Activated CD4-positive, alpha-beta T cell treated with anti-CD3 and anti-CD28 coated beads, Interleukin-2, amount 50 U/mL, for 1 hour (primary cell): ENCODE measurements around the gene BLVRB.
"Not testable (repeated sequence)": the region's sequence is repeated elsewhere in the genome, so short reads cannot be mapped to it uniquely, and the experiment has no call there.

ENCODE experiments used
- DNase-seq: peaks from one replicate; pipeline ENCODE4 v3.0.0-alpha.2; 2020

Gene BLVRB

DNA sequence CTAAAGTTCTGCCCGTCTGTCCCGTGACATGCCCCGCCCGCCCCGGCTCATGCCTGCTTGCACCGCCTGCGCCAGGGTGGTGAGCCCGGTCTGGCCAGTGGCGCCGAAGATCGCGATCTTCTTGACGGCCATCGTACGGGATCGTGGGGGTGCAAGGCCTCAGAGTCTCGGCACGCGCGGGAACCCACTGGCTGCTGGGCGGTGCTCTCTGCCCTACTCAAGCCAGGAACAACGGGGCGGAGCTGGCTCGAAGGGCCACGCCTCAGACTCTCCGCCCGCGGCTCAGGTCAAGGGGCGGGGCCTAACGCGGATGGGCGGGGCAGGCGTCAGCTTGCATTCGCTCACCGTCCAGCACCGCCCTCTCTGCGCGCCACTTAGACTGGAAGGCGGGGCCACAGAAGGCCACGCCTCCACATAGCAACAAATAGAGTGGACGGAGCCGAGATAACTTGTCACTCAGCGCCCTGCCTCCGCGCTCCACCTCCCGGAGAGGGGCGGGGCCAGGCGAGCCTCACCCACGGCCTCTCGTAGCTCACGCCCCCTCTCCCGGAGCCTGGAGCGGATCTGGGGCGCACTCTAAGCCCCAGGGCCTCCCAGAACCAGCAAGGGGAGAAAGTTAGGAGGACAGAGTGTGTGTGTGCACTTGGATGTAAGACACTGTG lies at the start of gene BLVRB:
Gene BLVRB (minus strand): TSS at position 189 of the 662 bp plus-strand sequence. CDS start 57 bp downstream, at position 132.
- DNase-seq: peak; percentile 100

DNA sequence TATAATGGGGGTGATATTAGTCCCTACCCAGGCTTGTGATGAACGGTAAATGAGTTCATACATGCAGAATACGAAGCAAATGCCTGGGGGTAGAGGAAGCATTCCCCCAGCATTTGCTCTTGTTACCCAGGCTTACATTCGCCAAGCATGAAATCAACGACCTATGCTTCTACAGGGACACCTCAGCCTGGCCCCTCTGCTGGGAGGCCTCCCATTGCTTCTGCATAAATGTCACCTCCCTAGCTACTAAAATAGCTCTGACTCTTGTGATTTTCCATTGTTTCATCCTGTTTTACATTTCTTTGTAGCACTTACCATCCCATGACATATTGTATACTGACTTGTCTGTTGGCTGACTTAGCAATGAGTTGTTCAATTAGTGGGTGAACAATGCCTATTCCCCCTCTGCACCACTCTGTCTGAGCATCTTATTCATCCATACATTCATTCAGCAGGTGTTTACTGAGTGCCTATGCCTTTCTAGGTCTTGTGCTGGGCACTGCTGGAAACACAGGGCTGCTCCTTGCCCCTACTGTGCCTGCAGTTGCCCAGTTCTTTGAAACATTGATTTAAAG lies 48.3 kb upstream of the BLVRB start:
- DNase-seq: no peak

DNA sequence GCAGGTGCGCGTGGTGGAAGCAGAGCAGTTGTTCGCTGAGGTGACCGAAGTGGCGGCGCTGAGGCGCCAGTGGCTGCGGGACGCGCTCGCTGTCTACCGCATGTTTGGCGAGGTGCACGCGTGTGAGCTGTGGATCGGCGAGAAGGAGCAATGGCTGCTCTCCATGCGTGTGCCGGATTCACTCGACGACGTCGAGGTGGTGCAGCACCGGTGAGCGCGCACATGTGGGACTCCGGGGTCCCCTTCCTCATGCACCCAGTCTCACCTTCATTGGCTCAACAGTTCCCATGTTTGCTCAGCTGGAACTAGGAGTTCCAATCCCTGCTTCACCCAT lies 47.8 kb upstream of the BLVRB start:
- DNase-seq: no peak

DNA sequence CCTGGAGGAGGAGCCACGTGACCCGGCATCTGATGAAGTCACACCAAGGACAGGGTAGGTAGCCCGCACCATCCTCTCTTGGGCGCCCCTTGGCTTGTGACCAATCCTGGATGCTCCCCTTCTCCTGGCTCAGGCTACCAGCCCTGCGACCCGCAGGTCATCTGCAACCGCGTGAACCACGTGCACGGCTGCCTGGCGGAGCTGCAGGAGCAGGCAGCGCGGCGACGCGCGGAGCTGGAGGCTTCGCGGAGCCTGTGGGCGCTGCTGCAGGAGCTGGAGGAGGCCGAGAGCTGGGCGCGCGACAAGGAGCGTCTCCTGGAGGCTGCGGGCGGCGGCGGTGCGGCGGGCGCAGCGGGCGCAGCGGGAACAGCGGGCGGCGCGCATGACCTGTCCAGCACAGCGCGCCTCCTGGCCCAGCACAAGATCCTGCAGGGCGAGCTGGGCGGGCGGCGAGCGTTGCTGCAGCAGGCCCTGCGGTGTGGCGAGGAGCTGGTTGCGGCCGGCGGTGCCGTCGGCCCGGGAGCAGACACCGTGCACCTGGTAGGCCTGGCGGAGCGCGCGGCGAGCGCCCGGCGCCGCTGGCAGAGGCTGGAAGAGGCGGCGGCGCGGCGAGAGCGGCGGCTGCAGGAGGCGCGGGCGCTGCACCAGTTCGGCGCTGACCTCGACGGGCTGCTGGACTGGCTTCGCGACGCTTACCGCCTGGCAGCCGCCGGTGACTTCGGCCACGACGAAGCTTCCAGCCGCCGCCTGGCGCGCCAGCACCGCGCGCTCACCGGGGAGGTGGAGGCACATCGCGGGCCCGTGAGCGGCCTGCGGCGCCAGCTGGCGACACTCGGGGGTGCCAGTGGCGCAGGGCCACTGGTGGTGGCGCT lies 47.2 kb upstream of the BLVRB start:
- DNase-seq: no peak

DNA sequence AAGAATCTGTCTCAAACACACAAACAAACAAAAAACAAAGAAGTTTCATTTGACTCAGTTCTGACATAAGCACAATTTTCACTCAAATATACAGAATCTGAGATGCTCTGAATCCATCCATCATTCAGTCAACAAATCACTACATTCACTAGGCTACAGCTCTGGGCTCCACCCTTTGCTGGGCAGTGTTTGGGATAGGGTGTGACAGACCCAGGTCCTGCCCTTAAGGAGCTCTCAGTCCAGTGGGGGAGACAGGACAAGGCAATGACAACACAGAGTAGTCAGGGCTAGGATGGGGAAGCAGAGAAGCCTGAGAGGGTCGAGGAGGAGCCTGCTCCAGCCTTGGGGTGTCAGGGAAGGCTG lies 46.5 kb upstream of the BLVRB start:
- DNase-seq: no peak

DNA sequence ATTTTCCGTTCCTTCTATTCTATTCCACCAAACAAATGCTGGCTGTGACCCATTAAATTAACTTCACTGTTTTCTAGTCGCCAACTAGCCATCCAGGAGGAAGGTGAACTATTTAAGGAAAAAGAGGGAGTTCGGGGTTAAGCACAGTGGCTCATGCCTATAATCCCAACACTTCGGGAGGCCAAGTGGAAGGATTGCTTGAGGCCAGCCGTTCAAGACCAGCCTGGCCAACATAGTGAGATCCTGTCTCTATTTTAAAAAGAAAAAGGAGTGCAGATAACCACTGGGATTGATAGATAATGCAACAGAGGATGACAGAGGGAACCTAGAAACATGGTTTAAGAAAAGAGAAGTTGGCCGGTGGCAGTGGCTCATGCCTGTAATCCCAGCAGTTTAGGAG lies 45.9 kb upstream of the BLVRB start:
- no peak for DNase-seq

DNA sequence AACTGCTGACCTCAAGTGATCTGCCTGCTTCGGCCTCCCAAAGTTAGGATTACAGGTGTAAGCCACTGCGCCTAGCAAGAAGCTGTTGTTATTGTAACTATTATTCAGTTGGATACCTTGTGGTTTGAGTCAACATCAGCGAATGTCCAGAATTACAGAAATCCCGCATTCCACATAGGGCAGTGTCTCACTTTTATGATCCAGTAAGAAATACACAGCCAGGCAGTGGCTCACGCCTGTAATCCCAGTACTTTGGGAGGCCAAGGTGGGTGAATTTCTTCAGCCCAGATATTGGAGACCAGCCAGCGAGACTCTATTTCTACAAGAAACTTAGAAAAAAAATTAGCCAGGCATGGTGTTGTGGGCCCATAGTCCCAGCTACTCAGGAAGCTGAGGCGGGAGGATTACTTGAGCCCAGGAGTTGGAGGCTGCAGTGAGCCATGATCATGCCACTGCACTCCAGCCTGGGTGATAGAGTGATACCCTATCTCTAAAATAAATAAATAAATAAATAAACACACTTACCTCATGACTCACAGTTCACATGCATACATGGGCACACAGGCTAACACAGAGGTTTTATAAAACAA lies 45.1 kb upstream of the BLVRB start:
- no peak for DNase-seq

DNA sequence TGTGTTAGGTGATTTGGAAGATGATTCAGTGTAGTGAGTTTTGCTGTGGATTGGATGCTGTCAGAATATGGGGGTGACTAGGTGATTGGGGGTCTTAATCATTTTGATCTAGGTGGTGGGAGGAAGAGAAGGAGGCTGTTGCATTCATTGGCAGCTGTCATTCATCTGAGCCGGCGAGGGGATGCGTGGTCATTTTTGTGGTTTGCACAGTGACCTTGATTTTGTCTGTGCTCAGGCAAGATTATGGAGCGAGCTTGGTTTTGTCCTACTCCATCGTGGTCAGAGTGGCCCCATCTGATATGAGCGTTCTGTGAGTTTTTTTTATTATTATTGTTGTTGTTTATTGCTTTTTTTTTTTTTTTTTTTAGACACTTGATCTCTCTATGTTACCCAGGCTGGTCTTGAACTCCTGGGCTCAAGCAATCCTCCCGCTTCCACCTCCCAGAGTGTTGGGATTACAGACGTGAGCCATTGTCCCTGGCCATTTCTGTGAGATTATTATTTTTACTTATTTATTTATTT lies 43.3 kb upstream of the BLVRB start:
- DNase-seq: no peak

DNA sequence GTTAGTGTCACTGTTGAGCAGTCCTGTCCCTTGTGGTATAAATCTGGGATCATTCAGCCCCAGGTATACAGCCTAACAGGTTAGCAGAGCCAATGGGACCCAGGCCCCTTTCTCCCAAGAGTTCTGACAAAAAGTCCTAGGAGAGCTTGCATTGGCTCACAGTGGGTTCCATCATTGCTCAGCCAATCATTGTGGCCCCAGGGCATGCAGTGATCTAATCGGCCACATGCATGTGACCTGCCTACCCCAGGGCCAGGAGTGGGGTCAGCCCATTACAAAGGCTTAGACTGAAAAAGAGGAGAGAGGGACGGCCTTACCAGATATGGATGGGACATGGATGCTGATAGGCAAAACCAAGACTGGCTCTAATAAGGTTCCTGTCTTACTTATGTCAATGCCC lies 42.3 kb upstream of the BLVRB start:
- DNase-seq: no peak

DNA sequence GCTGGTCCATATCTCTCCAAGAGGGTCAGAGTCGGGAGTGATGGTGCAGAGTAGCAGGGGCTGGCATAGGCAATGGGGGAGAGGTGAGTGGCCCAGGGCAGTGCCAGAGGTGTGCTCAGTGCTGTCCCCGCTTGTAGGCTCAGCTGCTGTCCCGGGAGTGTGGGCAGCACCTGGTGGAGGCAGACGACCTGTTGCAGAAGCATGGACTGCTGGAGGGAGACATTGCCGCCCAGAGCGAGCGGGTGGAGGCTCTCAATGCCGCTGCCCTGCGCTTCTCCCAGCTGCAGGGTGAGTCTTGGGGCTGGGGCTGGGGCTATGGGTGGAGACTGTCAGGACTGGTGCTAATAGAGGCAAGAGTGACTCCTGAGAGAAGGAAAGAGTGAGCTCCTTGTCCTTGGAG lies 40.6 kb upstream of the BLVRB start:
- no peak for DNase-seq

DNA sequence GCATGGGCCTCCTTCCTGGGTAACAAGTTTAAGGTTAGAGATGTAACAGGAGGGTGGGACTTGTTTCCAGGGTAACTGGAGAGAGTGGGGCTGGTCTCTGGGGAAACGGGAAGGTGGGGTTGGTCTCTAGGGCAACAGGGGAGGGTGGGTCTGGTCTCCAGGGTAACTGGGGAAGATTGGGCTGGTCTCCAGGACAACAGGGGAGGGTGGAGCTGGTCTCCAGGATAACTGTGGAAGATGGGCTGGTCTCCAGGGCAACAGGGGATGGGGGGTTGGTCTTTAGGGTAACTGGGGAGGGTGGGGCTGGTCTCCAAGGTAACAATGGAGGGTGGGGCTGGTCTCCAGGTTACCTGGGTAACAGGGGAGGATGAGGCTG lies 37.8 kb upstream of the BLVRB start:
- DNase-seq: no peak

DNA sequence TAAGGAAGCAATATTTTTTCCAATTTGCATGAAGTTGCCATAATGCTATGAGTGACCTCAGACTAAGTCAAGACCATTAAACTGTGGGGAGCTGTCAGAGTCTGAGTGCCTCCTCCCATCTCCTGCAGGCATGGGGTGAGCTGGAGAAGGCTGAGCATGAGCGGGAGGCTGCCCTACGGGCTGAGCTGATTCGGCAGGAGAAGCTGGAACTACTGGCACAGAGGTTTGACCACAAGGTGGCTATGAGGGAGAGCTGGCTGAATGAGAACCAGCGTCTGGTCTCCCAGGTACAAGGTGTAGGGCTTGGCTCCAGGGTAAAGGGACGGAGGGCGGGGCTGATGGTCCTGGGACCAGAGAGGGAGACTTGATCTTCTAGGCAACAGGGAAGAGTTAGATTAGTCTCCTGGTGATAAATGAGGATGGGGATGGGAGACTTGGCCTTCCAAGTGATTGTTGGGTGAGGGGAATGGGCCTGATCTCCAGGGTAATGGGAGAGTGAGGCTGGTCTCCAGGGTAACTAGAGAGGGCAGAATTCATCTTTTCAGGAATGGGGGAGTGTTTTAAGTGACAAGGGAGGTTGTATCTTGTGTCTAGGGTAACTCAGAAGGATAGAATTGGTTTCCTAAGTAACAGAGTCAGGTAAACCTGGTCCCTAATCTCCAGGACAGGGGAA lies 37.2 kb upstream of the BLVRB start:
- DNase-seq: no peak

DNA sequence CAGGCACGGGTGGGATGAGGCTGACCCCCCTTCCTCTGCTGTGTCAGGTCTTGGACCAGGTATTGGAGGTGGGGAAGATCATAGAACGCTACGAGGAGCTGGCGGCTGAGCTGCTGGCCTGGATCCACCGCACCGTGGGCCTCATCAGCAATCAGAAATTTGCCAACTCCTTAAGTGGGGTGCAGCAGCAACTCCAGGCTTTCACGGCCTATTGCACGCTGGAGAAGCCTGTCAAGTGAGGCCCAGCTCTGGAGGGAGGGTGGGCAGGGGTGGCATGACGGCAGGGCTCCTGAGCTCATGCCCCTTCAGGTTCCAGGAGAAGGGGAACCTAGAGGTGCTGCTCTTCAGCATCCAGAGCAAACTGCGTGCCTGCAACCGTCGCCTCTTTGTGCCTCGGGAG lies 36.5 kb upstream of the BLVRB start:
- no peak for DNase-seq

DNA sequence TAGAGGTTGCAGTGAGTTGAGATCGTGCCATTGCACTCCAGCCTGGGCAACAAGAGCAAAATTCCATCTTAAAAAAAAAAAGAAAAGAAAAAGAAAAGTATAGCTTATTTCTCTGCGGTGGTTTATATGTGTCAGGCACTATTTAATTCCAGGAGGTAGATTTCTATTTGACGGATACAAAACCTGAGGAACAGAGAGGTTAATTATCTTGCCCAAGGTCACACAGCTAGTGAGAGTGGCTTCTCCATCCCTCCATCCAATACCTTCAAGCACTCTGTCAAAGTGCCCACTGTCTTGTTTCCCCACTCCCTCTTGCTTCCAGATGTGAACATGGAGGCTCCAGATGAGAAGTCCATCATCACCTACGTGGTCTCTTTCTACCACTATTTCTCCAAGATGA lies 36.1 kb upstream of the BLVRB start:
- no peak for DNase-seq

DNA sequence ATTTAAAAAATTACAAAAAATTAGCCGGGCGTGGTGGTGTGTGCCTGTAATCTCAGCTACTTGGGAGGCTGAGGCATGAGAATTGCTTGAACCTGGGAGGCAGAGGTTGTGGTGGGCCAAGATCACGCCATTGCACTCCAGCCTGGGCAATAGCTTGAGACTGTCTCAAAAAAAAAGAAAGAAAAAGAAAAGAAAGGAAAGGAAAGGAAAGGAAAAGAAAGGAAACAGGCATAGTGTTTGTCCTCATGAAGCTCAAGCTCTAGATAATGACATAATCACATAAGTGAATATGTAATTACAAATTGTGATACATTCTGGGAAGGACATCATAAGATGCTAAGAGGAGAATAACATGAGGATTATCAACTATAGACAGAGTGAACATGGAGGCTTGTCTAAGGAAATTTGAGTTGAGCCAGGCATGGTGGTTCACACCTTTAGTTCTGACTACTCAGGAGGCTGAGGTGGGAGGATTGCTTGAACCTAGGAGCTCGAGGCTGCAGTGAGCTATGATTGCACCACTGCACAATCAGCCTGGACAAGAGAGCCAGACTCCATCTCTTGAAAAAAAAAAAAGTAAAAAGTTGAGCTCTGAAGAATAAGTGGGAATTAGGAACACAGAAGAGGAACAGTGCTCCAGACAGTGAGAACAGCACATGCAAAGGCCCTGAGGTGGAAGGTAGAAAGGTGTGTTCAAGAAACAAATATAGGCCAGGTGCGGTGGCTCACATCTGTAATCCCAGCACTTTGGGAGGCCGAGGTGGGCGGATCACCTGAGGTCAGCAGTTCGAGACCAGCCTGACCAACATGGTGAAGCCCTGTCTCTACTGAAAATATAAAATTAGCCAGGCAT lies 35.4 kb upstream of the BLVRB start:
- DNase-seq: not testable (repeated sequence)

DNA sequence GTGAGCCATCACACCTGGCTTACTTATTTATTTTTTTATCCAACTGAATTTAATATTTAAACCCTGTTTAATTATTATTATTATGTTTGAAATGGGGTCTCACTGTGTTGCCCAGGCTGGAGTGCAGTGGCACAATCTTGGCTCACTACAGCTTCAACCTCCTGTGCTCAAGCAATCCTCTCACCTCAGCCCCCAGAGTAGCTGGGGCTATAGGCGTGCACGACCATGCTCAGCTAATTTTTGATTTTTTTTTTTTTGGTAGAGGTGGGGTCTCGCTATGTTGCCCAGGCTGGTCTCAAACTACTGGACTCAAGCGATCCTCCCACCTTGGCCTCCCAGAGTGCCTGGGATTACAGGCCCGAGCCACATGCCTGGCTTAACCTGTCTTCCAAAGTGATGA lies 33.8 kb upstream of the BLVRB start:
- DNase-seq: no peak

DNA sequence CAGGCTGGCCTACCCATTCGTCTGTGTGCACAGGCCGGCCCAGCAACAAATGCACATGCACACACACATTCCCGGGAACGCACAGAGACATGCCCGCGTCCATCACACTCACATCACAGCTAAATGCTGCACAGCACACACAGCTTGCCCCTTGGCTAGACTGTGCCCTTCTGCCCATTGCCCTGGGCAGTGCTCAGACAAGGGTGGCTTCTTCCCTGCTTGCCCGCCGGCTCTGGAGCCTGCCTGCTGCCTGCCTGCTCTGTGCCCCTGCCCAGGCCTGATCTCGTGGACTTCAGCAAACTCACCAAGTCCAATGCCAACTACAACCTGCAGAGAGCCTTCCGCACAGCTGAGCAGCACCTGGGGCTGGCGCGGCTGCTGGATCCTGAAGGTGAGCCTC lies 31.7 kb upstream of the BLVRB start:
- DNase-seq: no peak

DNA sequence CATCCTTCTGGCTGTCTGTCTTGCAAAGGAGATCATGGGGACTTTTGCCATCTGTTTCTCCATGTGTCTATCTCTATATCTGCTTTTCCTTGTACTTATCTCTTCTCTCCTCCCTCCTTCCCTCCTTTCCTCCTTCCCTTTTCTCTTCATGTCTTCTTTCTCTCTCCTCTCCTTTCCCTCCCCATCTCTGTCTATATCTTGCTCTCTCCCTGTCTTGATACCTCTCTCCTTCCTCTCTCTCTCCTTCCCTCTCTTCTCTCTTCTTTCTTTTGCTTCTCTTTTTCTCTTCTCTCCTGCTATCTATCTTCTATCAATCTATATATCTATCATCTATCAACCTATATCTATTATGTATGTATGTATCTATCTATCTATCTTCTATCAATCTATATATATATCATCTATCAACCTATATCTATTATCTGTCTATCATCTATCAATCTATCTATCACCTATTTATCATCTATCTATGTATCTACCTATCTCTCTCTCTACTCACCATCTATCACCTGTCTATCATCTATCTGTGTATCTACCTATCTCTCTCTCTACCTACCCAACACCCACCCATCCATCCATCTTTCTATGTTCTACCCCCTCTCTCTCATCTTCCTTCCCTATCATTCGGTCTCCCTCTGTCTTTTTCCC lies 28.8 kb upstream of the BLVRB start:
- no peak for DNase-seq

DNA sequence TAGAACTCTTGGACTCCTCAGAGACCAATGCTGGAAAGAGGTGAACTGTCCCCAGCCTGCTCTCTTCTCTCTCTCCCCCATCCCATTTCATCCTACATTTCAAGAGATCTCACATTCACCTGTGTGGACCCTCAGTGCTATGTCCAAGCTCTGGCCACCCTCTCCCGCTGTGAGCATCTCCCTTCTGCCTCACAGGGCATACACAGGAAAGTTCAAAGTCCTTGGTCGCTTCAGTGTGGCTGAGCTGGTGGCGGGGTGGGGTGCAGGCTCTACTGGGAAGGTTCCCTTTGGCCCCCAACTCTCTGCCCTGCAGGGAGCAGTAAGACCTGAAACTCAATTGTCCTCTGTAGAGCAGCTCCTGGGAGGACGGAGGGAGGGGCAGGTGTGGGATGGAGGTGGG lies 28.2 kb upstream of the BLVRB start:
- no peak for DNase-seq

DNA sequence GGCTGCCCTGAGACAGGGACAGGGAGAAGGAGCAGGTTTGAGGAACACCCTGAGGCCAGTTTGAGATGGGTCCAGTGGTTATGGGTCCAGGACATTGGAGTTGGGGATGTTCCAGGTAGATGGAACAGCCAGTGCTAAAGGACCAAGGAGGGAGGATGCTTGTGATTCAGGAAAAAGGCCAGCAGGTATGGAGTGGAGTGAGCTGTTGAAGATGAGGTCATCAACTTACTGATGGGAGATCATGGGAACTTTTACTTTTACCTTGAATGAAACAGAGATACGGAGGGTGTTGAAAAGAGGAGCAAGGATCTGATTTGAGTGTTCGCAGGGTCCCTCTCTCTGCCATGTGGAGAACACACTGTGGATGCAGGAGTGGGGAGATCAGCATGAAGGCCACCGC lies 26.7 kb upstream of the BLVRB start:
- no peak for DNase-seq

DNA sequence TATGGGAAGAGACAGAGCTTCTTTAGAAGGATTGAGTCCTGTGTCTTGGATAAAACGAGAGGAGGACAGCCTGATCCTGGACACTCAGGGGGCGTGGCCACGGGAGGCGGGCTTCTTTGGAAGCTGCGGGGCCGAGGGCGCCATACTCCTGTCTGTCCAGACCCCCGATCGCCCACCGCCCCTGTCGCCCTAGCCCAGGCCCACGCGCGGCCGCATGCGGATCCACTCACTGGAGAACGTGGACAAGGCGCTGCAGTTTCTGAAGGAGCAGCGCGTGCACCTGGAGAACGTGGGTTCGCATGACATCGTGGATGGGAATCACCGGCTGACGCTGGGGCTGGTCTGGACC lies 24.3 kb upstream of the BLVRB start:
- no peak for DNase-seq

DNA sequence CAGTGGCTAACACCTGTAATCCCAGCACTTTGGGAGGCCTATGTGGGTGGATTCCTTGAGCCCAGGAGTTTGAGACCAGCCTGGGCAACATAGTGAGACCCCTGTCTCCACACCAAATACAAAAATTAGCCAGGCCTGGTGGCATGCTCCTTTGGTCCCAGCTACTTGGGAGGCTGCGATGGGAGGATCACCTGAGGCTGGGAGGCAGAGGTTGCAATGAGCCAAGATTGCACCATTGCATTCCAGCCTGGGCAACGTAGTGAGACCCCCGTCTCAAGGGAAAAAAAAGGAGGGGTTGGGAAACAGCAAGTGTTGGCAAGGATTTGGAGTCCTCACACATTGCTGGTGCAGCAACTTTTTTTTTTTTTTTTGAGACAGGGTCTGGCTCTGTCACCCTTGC lies 20.5 kb upstream of the BLVRB start:
- DNase-seq: no peak
